T-helper 22 cell (primary cell): ENCODE data around the gene GSN.

ENCODE experiments used
- DNase-seq: peaks from one replicate; pipeline ENCODE4 v3.0.0-alpha.2; 2020; ENCODE audit warnings: low read depth

GSN gene

GRCh38 chr9:121373011-121373729, 105.2 kb downstream of the GSN start:
- no peak for DNase-seq

- DNase-seq: no peak
Measured at GRCh38 chr9:121376214-121376830, 108.4 kb downstream of the GSN start.

GRCh38 chr9:121380846-121381245, 112.9 kb downstream of the GSN start:
- no peak for DNase-seq
